Parathyroid adenoma (tissue), 2 donors: Measurements from ENCODE around the gene CDH13.

Experiments used
- H2AFZ ChIP-seq: fragments of 300-600 bp; sonication (generic); one replicate; pipeline ENCODE4 v1.7.0; 2017; ENCODE audit warnings: antibody characterized with exemption, mild to moderate bottlenecking
- H3K27ac ChIP-seq: fragments of 300-600 bp; sonication (generic); one replicate; pipeline ENCODE4 v1.7.0; 2017
- H3K27me3 ChIP-seq: fragments of 300-600 bp; sonication (generic); one replicate; pipeline ENCODE4 v1.7.0; 2017; ENCODE audit warnings: low read length; ENCODE audit not compliant: control insufficient read depth, insufficient read depth
- H3K36me3 ChIP-seq: fragments of 300-600 bp; sonication (generic); one replicate; pipeline ENCODE4 v1.7.0; 2017; ENCODE audit warnings: low read length; ENCODE audit not compliant: control insufficient read depth, insufficient read depth
- H3K4me1 ChIP-seq: fragments of 300-600 bp; sonication (generic); one replicate; pipeline ENCODE4 v1.7.0; 2017; ENCODE audit warnings: control low read depth
- H3K4me2 ChIP-seq: fragments of 300-600 bp; sonication (generic); one replicate; pipeline ENCODE4 v1.7.0; 2017; ENCODE audit warnings: low read length
- H3K4me3 ChIP-seq: fragments of 300-600 bp; sonication (generic); one replicate; pipeline ENCODE4 v1.7.0; 2017; ENCODE audit warnings: low read depth, low read length
- H3K79me2 ChIP-seq: fragments of 300-600 bp; sonication (generic); one replicate; pipeline ENCODE4 v1.7.0; 2017; ENCODE audit warnings: control low read depth
- H3K9ac ChIP-seq: fragments of 300-600 bp; sonication (generic); one replicate; pipeline ENCODE4 v1.7.0; 2017; ENCODE audit warnings: mild to moderate bottlenecking
- H3K9me3 ChIP-seq: fragments of 300-600 bp; sonication (generic); one replicate; pipeline ENCODE4 v1.7.0; 2017; ENCODE audit warnings: low read length; ENCODE audit not compliant: control insufficient read depth
- TF ChIP-seq, protein P1 (sequence below): fragments of 300-600 bp; sonication (generic); IDR thresholded peaks from one replicate; pipeline ENCODE4 v1.7.0; 2017; ENCODE audit warnings: antibody characterized with exemption, mild to moderate bottlenecking
- donor health status: primary hyperparathyroidism.

The CDH13 gene

GRCh38 chr16:82651921-82652601 lies 25.3 kb downstream of the CDH13 start:
- Histone ChIP-seq H3K79me2 (no peaks in the 10 kb centered on the region), H3K4me3 (no peak overlapping the region), H3K9ac (no peak overlapping the region), H3K4me2 (no peak overlapping the region), H2AFZ (no peak overlapping the region), H3K27ac (no peak overlapping the region), H3K4me1 (no peaks in the 10 kb centered on the region), H3K9me3 (no peaks in the 10 kb centered on the region), H3K27me3 (no peaks in the 10 kb centered on the region), H3K36me3 (no peaks in the 10 kb centered on the region)
- TF ChIP-seq, protein P1, sequence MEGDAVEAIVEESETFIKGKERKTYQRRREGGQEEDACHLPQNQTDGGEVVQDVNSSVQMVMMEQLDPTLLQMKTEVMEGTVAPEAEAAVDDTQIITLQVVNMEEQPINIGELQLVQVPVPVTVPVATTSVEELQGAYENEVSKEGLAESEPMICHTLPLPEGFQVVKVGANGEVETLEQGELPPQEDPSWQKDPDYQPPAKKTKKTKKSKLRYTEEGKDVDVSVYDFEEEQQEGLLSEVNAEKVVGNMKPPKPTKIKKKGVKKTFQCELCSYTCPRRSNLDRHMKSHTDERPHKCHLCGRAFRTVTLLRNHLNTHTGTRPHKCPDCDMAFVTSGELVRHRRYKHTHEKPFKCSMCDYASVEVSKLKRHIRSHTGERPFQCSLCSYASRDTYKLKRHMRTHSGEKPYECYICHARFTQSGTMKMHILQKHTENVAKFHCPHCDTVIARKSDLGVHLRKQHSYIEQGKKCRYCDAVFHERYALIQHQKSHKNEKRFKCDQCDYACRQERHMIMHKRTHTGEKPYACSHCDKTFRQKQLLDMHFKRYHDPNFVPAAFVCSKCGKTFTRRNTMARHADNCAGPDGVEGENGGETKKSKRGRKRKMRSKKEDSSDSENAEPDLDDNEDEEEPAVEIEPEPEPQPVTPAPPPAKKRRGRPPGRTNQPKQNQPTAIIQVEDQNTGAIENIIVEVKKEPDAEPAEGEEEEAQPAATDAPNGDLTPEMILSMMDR: no peak

DNA sequence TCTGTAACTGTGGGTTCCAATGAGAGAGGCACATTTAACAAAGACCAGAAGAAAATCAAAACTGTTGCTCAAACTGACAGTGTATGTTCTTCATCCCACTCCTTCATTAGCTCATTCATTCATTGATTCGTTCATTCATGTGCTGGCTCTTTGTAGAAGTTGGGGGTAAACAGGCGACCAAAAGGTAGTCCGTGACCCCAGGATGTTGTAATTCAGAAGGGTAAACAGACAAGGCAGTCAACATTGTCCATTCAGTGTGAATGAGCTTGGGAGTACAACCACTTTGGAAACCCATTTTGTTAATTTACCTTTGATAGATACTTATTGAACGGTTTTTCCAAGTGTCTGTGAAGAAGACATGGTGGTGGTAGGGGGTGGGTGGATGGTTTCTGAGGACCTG lies 26.1 kb downstream of the CDH13 start:
- no peaks in the 10 kb centered on the region for H3K79me2 ChIP-seq
- H3K36me3 ChIP-seq: no peaks in the 10 kb centered on the region

DNA sequence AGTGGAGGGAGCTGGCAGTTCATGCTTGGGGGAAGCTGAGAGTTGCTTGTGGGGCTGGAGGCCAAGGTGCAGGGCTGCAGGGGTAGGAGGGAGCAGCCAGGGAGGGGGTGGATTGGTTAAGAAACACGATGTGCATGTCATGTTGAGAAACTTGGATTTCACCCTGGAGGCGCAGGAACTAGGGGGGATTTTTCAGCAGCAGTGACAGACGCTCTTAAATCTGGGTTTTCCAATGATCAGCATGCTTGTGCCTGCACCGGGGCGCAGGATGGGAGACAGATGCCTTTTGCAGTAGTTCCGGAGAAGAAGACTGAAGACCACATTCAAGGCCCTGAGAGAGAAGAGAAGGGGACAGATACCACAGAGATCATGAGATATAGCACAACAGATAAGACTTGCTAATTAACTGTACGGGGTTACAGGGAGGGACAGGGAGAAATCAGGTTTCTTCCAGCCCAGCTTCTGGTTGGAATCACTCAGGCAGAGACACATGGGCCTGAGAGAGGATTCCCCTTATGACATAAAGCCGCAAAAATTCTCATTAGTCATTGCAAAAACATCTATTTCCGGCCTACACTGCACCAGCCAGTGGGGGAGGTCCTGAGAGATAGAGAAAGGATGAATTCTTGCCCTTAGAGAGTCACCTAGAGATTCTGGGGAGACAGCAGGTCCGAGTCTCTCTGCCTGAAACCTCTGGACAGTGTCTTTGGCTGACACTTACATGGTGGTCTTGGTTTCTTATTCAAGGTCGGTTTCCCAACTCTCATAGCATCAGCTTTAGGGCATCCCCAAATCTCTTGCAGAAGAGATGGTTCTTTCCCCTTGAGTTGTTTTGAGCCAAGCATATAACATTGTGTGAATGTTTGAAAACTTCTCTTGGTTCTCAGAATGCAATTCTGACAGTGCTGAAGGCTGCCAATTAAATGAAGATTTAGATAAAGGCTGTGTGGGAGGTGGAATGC lies 27.1 kb downstream of the CDH13 start:
- H3K4me1 ChIP-seq: no peaks in the 10 kb centered on the region
- TF ChIP-seq, protein P1: no peak
- no peak overlapping the region for H2AFZ ChIP-seq
- H3K4me2 ChIP-seq: no peak overlapping the region
- H3K4me3 ChIP-seq: no peak overlapping the region
- no peak overlapping the region for H3K9ac ChIP-seq
- no peak overlapping the region for H3K27ac ChIP-seq
- H3K36me3 ChIP-seq: no peaks in the 10 kb centered on the region
- no peaks in the 10 kb centered on the region for H3K79me2 ChIP-seq
- H3K9me3 ChIP-seq: no peaks in the 10 kb centered on the region
- no peaks in the 10 kb centered on the region for H3K27me3 ChIP-seq

More for the DNA sequence above, 26.1 kb downstream of the CDH13 start:
- H2AFZ ChIP-seq: no peak overlapping the region
- TF ChIP-seq, protein P1: no peak
- H3K9me3 ChIP-seq: no peaks in the 10 kb centered on the region
- no peaks in the 10 kb centered on the region for H3K4me1 ChIP-seq
- H3K4me3 ChIP-seq: no peak overlapping the region
- no peak overlapping the region for H3K27ac ChIP-seq
- H3K4me2 ChIP-seq: no peak overlapping the region
- H3K9ac ChIP-seq: no peak overlapping the region
- H3K27me3 ChIP-seq: no peaks in the 10 kb centered on the region

DNA sequence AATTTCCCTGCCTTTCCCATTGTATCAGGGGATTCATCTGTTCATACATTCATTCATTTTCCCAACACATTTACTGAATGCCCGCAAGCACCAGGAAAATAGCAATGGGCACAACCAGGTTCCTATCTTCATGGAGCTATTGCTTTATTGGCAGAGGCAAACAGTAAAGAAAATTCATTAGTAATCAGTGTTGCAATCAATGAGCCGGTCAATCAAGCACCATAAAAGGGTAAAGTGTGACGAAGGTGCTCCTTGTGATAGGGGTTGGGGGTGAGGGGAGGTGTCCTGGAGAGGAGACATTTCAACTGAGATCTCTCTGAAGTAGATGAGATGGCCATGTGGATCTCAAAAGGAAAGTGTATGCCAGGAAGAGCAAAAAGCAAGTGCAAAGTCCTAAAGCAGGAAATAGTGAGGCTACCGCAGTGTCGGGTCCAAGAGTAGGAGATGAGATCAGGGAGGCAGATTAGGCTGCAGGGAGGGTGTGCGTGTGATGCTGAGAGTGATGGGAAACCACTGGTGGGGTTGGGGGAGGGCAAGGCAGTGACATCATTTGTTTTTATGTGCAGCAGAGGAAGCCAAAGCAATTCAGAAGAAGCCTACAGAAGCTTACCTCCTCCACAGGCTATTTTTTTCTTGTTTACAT lies 28.4 kb downstream of the CDH13 start:
- TF ChIP-seq, protein P1: no peak
- Histone ChIP-seq H3K4me1 (no peaks in the 10 kb centered on the region), H3K4me3 (no peak overlapping the region), H3K36me3 (no peaks in the 10 kb centered on the region), H3K9ac (no peak overlapping the region), H3K9me3 (no peaks in the 10 kb centered on the region), H3K79me2 (no peaks in the 10 kb centered on the region), H3K27me3 (no peaks in the 10 kb centered on the region), H3K27ac (no peak overlapping the region), H2AFZ (no peak overlapping the region), H3K4me2 (no peak overlapping the region)
